ENCODE measurements around the gene IPCEF1. TPM values are rescaled to one million over a fixed set of nuclear protein-coding genes. Genes with fewer than 3 reads are reported as not detected.

Gene IPCEF1
- total RNA-seq (0.80 and 0.84 TPM in 2 replicates), polyA plus RNA-seq (1.2 TPM in 1 of 2 replicates, not detected in the other)

- H3K4me2 ChIP-seq: no peak within 1 kb of the TSS
- H3K79me2 ChIP-seq: no peaks in the 10 kb centered on the region
- no peaks in the 10 kb centered on the region for H3K4me1 ChIP-seq (ENCODE audit: insufficient read depth)
- no peaks in the 10 kb centered on the region for H3K36me3 ChIP-seq (replicated peaks; ENCODE audit: insufficient read depth, low read depth)
- no peaks in the 10 kb centered on the region for H4K20me1 ChIP-seq (ENCODE audit: insufficient read depth, poor library complexity, severe bottlenecking)
- H2AFZ ChIP-seq: no peak within 1 kb of the TSS
- no peak within 1 kb of the TSS for H3K4me3 ChIP-seq
- no peak for DNase-seq (ENCODE audit: low spot score)
- H3K27ac ChIP-seq: no peak within 1 kb of the TSS
- H3K9me2 ChIP-seq (replicated peaks; ENCODE audit: insufficient read depth): no peaks in the 10 kb centered on the region
- 93% methylated on average over 3 of the region's 3 CpGs for WGBS (ENCODE audit: low lambda C conversion rate, missing lambda C conversion rate)
- no peak for TF ChIP-seq EZH2 (IDR thresholded peaks at IDR 0.05; ENCODE audit: borderline replicate concordance)
- TF ChIP-seq CTCF (IDR thresholded peaks at IDR 0.05; ENCODE audit: poor library complexity): no peak
- TF ChIP-seq EZH2phosphoT487 (IDR thresholded peaks at IDR 0.05; ENCODE audit: low read depth, severe bottlenecking, unreplicated experiment): no peak
- no peaks in the 10 kb centered on the region for H3K27me3 ChIP-seq
- no peaks in the 10 kb centered on the region for H3K9me3 ChIP-seq (ENCODE audit: low read depth)
Measured at GRCh38 chr6:154356690-154357089, at the start of gene IPCEF1. Gene IPCEF1, minus strand, starts transcription at chr6:154356803. Its CDS starts 90,856 bp downstream, at chr6:154265947.

GRCh38 chr6:154406301-154406700 is 49.7 kb upstream of the IPCEF1 start:
- no peaks in the 10 kb centered on the region for H3K79me2 ChIP-seq
- no peak overlapping the region for H2AFZ ChIP-seq
- H3K4me2 ChIP-seq: no peak overlapping the region
- H3K36me3 ChIP-seq (replicated peaks; ENCODE audit: insufficient read depth, low read depth): no peaks in the 10 kb centered on the region
- no peaks in the 10 kb centered on the region for H3K27me3 ChIP-seq
- no peak overlapping the region for H3K4me3 ChIP-seq
- H3K27ac ChIP-seq: no peak overlapping the region
- no peaks in the 10 kb centered on the region for H3K9me3 ChIP-seq (ENCODE audit: low read depth)
- TF ChIP-seq EZH2 (IDR thresholded peaks at IDR 0.05; ENCODE audit: borderline replicate concordance) (no peak), CTCF (IDR thresholded peaks at IDR 0.05; ENCODE audit: poor library complexity) (no peak), EZH2phosphoT487 (IDR thresholded peaks at IDR 0.05; ENCODE audit: low read depth, severe bottlenecking, unreplicated experiment) (no peak)
- no peaks in the 10 kb centered on the region for H3K9me2 ChIP-seq (replicated peaks; ENCODE audit: insufficient read depth)
- H4K20me1 ChIP-seq (ENCODE audit: insufficient read depth, poor library complexity, severe bottlenecking): no peaks in the 10 kb centered on the region
- 96% methylated on average over 20 of the region's 20 CpGs for WGBS (ENCODE audit: low lambda C conversion rate, missing lambda C conversion rate)
- no peak for DNase-seq (ENCODE audit: low spot score)
- H3K4me1 ChIP-seq (ENCODE audit: insufficient read depth): peaks cover 5% of the 10 kb centered on the region

- 88% methylated on average over 6 of the region's 6 CpGs for whole genome bisulfite sequencing (ENCODE audit: low lambda C conversion rate, missing lambda C conversion rate)
- no peak overlapping the region for H3K4me2 ChIP-seq
- TF ChIP-seq CTCF (IDR thresholded peaks at IDR 0.05; ENCODE audit: poor library complexity): no peak
Measured at GRCh38 chr6:154404791-154405400, 48.3 kb upstream of the IPCEF1 start.

More at GRCh38 chr6:154404791-154405400, 48.3 kb upstream of the IPCEF1 start:
- no peak for DNase-seq (ENCODE audit: low spot score)
- Histone ChIP-seq H4K20me1 (ENCODE audit: insufficient read depth, poor library complexity, severe bottlenecking) (no peaks in the 10 kb centered on the region), H3K4me1 (ENCODE audit: insufficient read depth) (no peaks in the 10 kb centered on the region), H2AFZ (no peak overlapping the region), H3K79me2 (no peaks in the 10 kb centered on the region), H3K27me3 (no peaks in the 10 kb centered on the region), H3K4me3 (no peak overlapping the region), H3K9me3 (ENCODE audit: low read depth) (no peaks in the 10 kb centered on the region), H3K9me2 (replicated peaks; ENCODE audit: insufficient read depth) (no peaks in the 10 kb centered on the region), H3K27ac (no peak overlapping the region), H3K36me3 (replicated peaks; ENCODE audit: insufficient read depth, low read depth) (no peaks in the 10 kb centered on the region)
